ENCODE measurements around the gene FOXO3. TPM values are rescaled to one million over a fixed set of nuclear protein-coding genes. Genes with fewer than 3 reads are reported as not detected.
A peak's percentile ranks its signal among the peaks of the same experiment; 100 is the strongest.

The FOXO3 gene
- total RNA-seq, 1 donor from 2014 or later, result 37.3 TPM

DNA sequence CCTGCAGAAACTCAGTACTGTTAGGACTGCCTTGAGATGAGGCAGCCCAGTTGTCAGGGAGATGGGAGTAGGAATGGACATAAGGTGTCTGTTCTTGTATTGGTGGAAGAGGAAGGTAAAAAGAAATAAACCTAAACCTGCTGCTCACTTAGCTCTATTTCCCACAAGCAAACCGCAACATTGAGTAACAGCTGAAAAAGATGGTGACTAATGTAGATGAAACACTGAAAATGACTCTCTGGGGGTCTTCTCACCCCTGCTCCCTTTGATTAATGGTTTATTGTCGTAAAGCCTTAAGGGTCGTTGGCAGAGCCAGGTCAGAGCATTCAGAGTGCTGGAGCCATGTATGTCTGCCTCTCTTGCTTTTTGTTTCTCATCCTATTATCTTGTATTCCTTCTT lies 87.5 kb downstream of the FOXO3 start:
- H3K36me3 ChIP-seq (ENCODE audit: insufficient read depth, low read length), result no peaks in the 10 kb centered on the region
- H2AFZ ChIP-seq (ENCODE audit: low read depth, low read length), result no peak overlapping the region
- H3K9ac ChIP-seq (ENCODE audit: low read length), result no peak overlapping the region
- no peaks in the 10 kb centered on the region for H3K9me3 ChIP-seq (ENCODE audit: insufficient read depth, low read depth, low read length)
- FAIRE-seq, result no peak
- no peaks in the 10 kb centered on the region for H3K27me3 ChIP-seq (ENCODE audit: insufficient read depth, low read length)
- peaks cover 2% of the 10 kb centered on the region for H3K9me3 Mint-ChIP-seq (ENCODE audit: unreplicated experiment)
- H3K27me3 Mint-ChIP-seq (ENCODE audit: low read depth, unreplicated experiment), result no peaks in the 10 kb centered on the region
- peaks cover 26% of the 10 kb centered on the region for H3K4me1 Mint-ChIP-seq (ENCODE audit: low read depth, unreplicated experiment)
- H4K20me1 ChIP-seq (ENCODE audit: insufficient read depth, low read length), result peaks cover 62% of the 10 kb centered on the region
- no peak overlapping the region for H3K4me2 ChIP-seq (ENCODE audit: low read length)
- H3K27ac ChIP-seq (ENCODE audit: low read depth, low read length), result no peak overlapping the region
- DNase-seq (ENCODE audit: low read depth), result peak; percentile 62
- H3K4me1 ChIP-seq (ENCODE audit: insufficient read depth, low read length), result peaks cover 23% of the 10 kb centered on the region
- no peak overlapping the region for H3K4me3 ChIP-seq (ENCODE audit: insufficient read depth, low read depth, low read length)
- H3K79me2 ChIP-seq (ENCODE audit: insufficient read depth, low read length), result peaks cover 70% of the 10 kb centered on the region
- H3K36me3 Mint-ChIP-seq (ENCODE audit: low read depth, unreplicated experiment), result peaks cover 10% of the 10 kb centered on the region
- no peak for TF ChIP-seq EZH2 (IDR thresholded peaks at IDR 0.05; ENCODE audit: insufficient read depth, low read length)
- TF ChIP-seq, protein P1, sequence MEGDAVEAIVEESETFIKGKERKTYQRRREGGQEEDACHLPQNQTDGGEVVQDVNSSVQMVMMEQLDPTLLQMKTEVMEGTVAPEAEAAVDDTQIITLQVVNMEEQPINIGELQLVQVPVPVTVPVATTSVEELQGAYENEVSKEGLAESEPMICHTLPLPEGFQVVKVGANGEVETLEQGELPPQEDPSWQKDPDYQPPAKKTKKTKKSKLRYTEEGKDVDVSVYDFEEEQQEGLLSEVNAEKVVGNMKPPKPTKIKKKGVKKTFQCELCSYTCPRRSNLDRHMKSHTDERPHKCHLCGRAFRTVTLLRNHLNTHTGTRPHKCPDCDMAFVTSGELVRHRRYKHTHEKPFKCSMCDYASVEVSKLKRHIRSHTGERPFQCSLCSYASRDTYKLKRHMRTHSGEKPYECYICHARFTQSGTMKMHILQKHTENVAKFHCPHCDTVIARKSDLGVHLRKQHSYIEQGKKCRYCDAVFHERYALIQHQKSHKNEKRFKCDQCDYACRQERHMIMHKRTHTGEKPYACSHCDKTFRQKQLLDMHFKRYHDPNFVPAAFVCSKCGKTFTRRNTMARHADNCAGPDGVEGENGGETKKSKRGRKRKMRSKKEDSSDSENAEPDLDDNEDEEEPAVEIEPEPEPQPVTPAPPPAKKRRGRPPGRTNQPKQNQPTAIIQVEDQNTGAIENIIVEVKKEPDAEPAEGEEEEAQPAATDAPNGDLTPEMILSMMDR (IDR thresholded peaks at IDR 0.05; ENCODE audit: insufficient read depth, low read depth, low read length), result no peak
- no peak overlapping the region for H3K4me3 Mint-ChIP-seq (ENCODE audit: unreplicated experiment)
- no peak overlapping the region for H3K27ac Mint-ChIP-seq (ENCODE audit: unreplicated experiment)

DNA sequence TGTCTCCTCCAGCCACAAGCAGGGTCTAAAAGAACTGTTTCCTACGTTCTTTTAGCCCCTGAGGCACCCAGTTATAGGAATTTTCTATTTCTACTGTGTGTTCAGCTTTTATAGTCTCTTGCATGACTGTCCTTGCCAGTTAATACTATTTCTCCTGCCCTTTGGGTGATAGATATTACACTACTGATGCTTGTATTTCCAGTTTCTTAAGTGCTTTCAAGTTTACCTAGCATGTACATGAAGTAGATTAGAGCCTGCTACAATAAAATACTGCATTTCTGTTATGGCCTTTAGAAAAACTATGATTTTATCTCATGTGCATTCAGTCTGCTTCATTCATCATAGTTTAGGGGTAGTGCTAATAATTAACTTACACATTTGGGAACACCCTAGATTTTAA lies 89.6 kb downstream of the FOXO3 start:
- Mint-ChIP-seq H3K27ac (ENCODE audit: unreplicated experiment) (no peak overlapping the region), H3K36me3 (ENCODE audit: low read depth, unreplicated experiment) (peaks cover 7% of the 10 kb centered on the region), H3K4me3 (ENCODE audit: unreplicated experiment) (no peak overlapping the region), H3K4me1 (ENCODE audit: low read depth, unreplicated experiment) (peaks cover 35% of the 10 kb centered on the region), H3K9me3 (ENCODE audit: unreplicated experiment) (no peaks in the 10 kb centered on the region), H3K27me3 (ENCODE audit: low read depth, unreplicated experiment) (no peaks in the 10 kb centered on the region)
- no peaks in the 10 kb centered on the region for H3K27me3 ChIP-seq (ENCODE audit: insufficient read depth, low read length)
- peaks cover 34% of the 10 kb centered on the region for H3K4me1 ChIP-seq (ENCODE audit: insufficient read depth, low read length)
- no peak overlapping the region for H3K9ac ChIP-seq (ENCODE audit: low read length)
- H4K20me1 ChIP-seq (ENCODE audit: insufficient read depth, low read length), result peaks cover 61% of the 10 kb centered on the region
- peaks cover 71% of the 10 kb centered on the region for H3K79me2 ChIP-seq (ENCODE audit: insufficient read depth, low read length)
- no peaks in the 10 kb centered on the region for H3K9me3 ChIP-seq (ENCODE audit: insufficient read depth, low read depth, low read length)
- H3K4me2 ChIP-seq (ENCODE audit: low read length), result peak overlapping the region; percentile 33
- no peak for DNase-seq (ENCODE audit: low read depth)
- no peak for FAIRE-seq
- H3K27ac ChIP-seq (ENCODE audit: low read depth, low read length), result no peak overlapping the region
- TF ChIP-seq, protein P1 (IDR thresholded peaks at IDR 0.05; ENCODE audit: insufficient read depth, low read depth, low read length), result no peak
- TF ChIP-seq EZH2 (IDR thresholded peaks at IDR 0.05; ENCODE audit: insufficient read depth, low read length), result no peak
- H3K4me3 ChIP-seq (ENCODE audit: insufficient read depth, low read depth, low read length), result no peak overlapping the region
- no peak overlapping the region for H2AFZ ChIP-seq (ENCODE audit: low read depth, low read length)
- H3K36me3 ChIP-seq (ENCODE audit: insufficient read depth, low read length), result no peaks in the 10 kb centered on the region

DNA sequence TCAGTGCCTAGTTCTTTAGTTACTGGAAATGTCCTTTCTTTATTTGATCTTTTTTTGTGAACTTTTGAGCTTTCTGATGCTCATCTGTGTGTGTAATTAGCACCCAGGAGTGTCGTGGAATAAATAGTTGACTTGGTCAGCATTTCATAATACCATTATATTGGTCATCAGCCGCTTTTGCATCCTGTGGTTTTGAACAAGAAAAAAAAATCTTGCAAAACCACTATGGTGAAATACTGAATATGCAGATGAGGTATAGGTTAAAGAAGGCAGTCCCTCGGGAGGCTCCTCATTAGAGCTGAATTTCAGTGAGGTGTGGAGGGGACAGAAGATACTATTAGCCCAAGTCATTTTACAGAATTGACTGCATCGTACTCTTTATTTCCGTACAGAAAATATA lies 90.1 kb downstream of the FOXO3 start:
- Histone ChIP-seq H3K79me2 (ENCODE audit: insufficient read depth, low read length) (peaks cover 72% of the 10 kb centered on the region), H3K27ac (ENCODE audit: low read depth, low read length) (no peak overlapping the region)
- no peak for FAIRE-seq

More for the DNA sequence above, 90.1 kb downstream of the FOXO3 start:
- no peaks in the 10 kb centered on the region for H3K27me3 ChIP-seq (ENCODE audit: insufficient read depth, low read length)
- peak; percentile 73 for DNase-seq (ENCODE audit: low read depth)
- Mint-ChIP-seq H3K4me1 (ENCODE audit: low read depth, unreplicated experiment) (peaks cover 35% of the 10 kb centered on the region), H3K27me3 (ENCODE audit: low read depth, unreplicated experiment) (no peaks in the 10 kb centered on the region), H3K4me3 (ENCODE audit: unreplicated experiment) (no peak overlapping the region), H3K9me3 (ENCODE audit: unreplicated experiment) (no peaks in the 10 kb centered on the region), H3K27ac (ENCODE audit: unreplicated experiment) (no peak overlapping the region), H3K36me3 (ENCODE audit: low read depth, unreplicated experiment) (peaks cover 7% of the 10 kb centered on the region)
- H3K36me3 ChIP-seq (ENCODE audit: insufficient read depth, low read length), result no peaks in the 10 kb centered on the region
- H3K9ac ChIP-seq (ENCODE audit: low read length), result peak overlapping the region; percentile 52
- peaks cover 65% of the 10 kb centered on the region for H4K20me1 ChIP-seq (ENCODE audit: insufficient read depth, low read length)
- TF ChIP-seq, protein P1 (IDR thresholded peaks at IDR 0.05; ENCODE audit: insufficient read depth, low read depth, low read length), result no peak
- no peak for TF ChIP-seq EZH2 (IDR thresholded peaks at IDR 0.05; ENCODE audit: insufficient read depth, low read length)
- peak overlapping the region; percentile 33 for H3K4me2 ChIP-seq (ENCODE audit: low read length)
- no peak overlapping the region for H3K4me3 ChIP-seq (ENCODE audit: insufficient read depth, low read depth, low read length)
- H3K4me1 ChIP-seq (ENCODE audit: insufficient read depth, low read length), result peaks cover 38% of the 10 kb centered on the region
- H3K9me3 ChIP-seq (ENCODE audit: insufficient read depth, low read depth, low read length), result no peaks in the 10 kb centered on the region
- H2AFZ ChIP-seq (ENCODE audit: low read depth, low read length), result no peak overlapping the region
